Measurements from ENCODE around the gene LGI2. TPM values are rescaled to one million over a fixed set of nuclear protein-coding genes. Genes with fewer than 3 reads are reported as not detected.

LGI2 gene
- total and polyA plus RNA-seq, 2 of the 8 experiments (the other 6 are each of a cell fraction or from before 2014, with no cell fraction given) = 2.3 to 4.0 TPM

GRCh38 chr4:25043548-25043947 lies 12.8 kb upstream of the LGI2 start:
- no peak overlapping the region for H2BK12ac ChIP-seq (ENCODE audit: low read depth, low read length)
- H3K9me3 ChIP-seq (ENCODE audit: insufficient read depth in 2 of 2, low read depth in 1 of 2, low read length in 1 of 2) = no peaks in the 10 kb centered on the region
- no peak overlapping the region for H2BK120ac ChIP-seq (replicated peaks; ENCODE audit: low read depth, low read length)
- H2AFZ ChIP-seq (ENCODE audit: low read length) = no peak overlapping the region
- H3K27me3 ChIP-seq (replicated peaks in 1 of 4; ENCODE audit: control insufficient read depth in 3 of 4, extremely low read depth in 1 of 4, insufficient read depth in 3 of 4, low read length in 3 of 4) = no peaks in the 10 kb centered on the region; a peak in 1 of 7 replicates
- no peak overlapping the region for H2BK20ac ChIP-seq (ENCODE audit: low read length)
- no peak overlapping the region for H3K18ac ChIP-seq (ENCODE audit: extremely low read depth, low read length)
- H4K8ac ChIP-seq (ENCODE audit: extremely low read depth, insufficient read depth, low read length) = no peak overlapping the region
- no peaks in the 10 kb centered on the region; the same call in 1 of the 2 replicates for H3K23me2 ChIP-seq (ENCODE audit: low read depth, low read length)
- FAIRE-seq = no peak
- no peak overlapping the region for H3K4me3 ChIP-seq (ENCODE audit: extremely low read depth in 1 of 4, insufficient read depth in 2 of 4, low read depth in 3 of 4, low read length in 4 of 4)
- WGBS, 2 experiments (ENCODE audit: extremely low coverage in 1 of 2, insufficient coverage in 1 of 2, insufficient read length in 1 of 2, insufficient replicate concordance in 2 of 2, low coverage in 1 of 2, low lambda C conversion rate in 2 of 2, missing lambda C conversion rate in 1 of 2) = 88% methylated on average over 5 of the region's 5 CpGs; no CpG with 5 or more reads in 1 of the 2 experiments
- H3K9ac ChIP-seq (replicated peaks in 1 of 4; ENCODE audit: extremely low read depth in 1 of 4, low read depth in 3 of 4, low read length in 3 of 4) = no peak overlapping the region
- ChIA-PET POLR2A (ENCODE audit: partially characterized antibody) (no interaction called here), CTCF (ENCODE audit: partially characterized antibody) (interaction anchor here (1.2 to 4.3 kb wide), 5 partner anchors 10 to 63 kb away, joined by 3 to 50 read pairs (median 6); no protein-coding TSS in a partner anchor)
- DNase-seq (ENCODE audit: low read depth in 1 of 2, low spot score in 2 of 2) = no peak
- H3K56ac ChIP-seq (replicated peaks; ENCODE audit: insufficient read length, low read depth, low read length) = no peak overlapping the region
- H2AK5ac ChIP-seq (ENCODE audit: low read depth, low read length) = no peak overlapping the region
- H3K79me2 ChIP-seq (ENCODE audit: control insufficient read depth in 1 of 2, insufficient read depth in 2 of 2, low read length in 2 of 2) = no peaks in the 10 kb centered on the region
- no peak overlapping the region for H3K4ac ChIP-seq (replicated peaks; ENCODE audit: insufficient read length, low read depth, low read length)
- no peak overlapping the region for H2BK15ac ChIP-seq (ENCODE audit: low read length)
- H3K14ac ChIP-seq (ENCODE audit: insufficient read length) = no peak overlapping the region
- no peak overlapping the region for H3K27ac ChIP-seq (ENCODE audit: low read depth, low read length)
- H3K23ac ChIP-seq (ENCODE audit: insufficient read length) = no peak overlapping the region
- H4K91ac ChIP-seq (replicated peaks; ENCODE audit: insufficient read length, low read length) = no peak overlapping the region
- no peak overlapping the region for H2BK5ac ChIP-seq (ENCODE audit: low read depth, low read length)
- H3K4me2 ChIP-seq (ENCODE audit: insufficient read depth in 1 of 2, low read depth in 2 of 2, low read length in 2 of 2) = no peak overlapping the region
- no peaks in the 10 kb centered on the region for H3K4me1 ChIP-seq (replicated peaks in 1 of 4; ENCODE audit: control insufficient read depth in 3 of 4, insufficient read depth in 4 of 4, low read length in 3 of 4)
- no peaks in the 10 kb centered on the region for H3K36me3 ChIP-seq (ENCODE audit: control insufficient read depth in 2 of 4, insufficient read depth in 4 of 4, low read length in 3 of 4)
- H3K79me1 ChIP-seq (ENCODE audit: low read depth, low read length) = no peaks in the 10 kb centered on the region
- H4K5ac ChIP-seq (ENCODE audit: insufficient read length, low read depth, low read length) = no peak overlapping the region
- H4K20me1 ChIP-seq (replicated peaks in 1 of 2; ENCODE audit: control insufficient read depth in 1 of 2, insufficient read depth in 2 of 2, low read length in 2 of 2) = no peaks in the 10 kb centered on the region
- no peak for TF ChIP-seq CHD2 (IDR thresholded peaks at IDR 0.05; ENCODE audit: low read length)
- TF ChIP-seq SRF (IDR thresholded peaks at IDR 0.05; ENCODE audit: low read depth, low read length) = no peak
- TF ChIP-seq TEAD4 (IDR thresholded peaks at IDR 0.05; ENCODE audit: low read depth, low read length) = no peak
- TF ChIP-seq JUN (IDR thresholded peaks at IDR 0.05; ENCODE audit: low read depth, low read length) = no peak
- TF ChIP-seq CTBP2 (IDR thresholded peaks at IDR 0.05; ENCODE audit: borderline replicate concordance, insufficient read depth, insufficient read length, low read length) = no peak
- no peak for TF ChIP-seq SIN3A (conservative IDR thresholded peaks at IDR 0.05 in 1 of 2, IDR thresholded peaks at IDR 0.05 in 1 of 2; ENCODE audit: low read depth in 1 of 2, low read length in 2 of 2)
- no peak for TF ChIP-seq MAX (IDR thresholded peaks at IDR 0.05)
- TF ChIP-seq CREB1 (IDR thresholded peaks at IDR 0.05) = no peak
- no peak for TF ChIP-seq POLR2A (IDR thresholded peaks at IDR 0.05; ENCODE audit: control extremely low read depth in 1 of 2, low read depth in 2 of 2, low read length in 2 of 2)
- TF ChIP-seq KDM1A (IDR thresholded peaks at IDR 0.05; ENCODE audit: borderline replicate concordance, low read length) = no peak
- no peak for TF ChIP-seq TAF1 (IDR thresholded peaks at IDR 0.05; ENCODE audit: low read depth, low read length)
- TF ChIP-seq TBP (IDR thresholded peaks at IDR 0.05; ENCODE audit: low read depth, low read length) = no peak
- TF ChIP-seq RAD21 (IDR thresholded peaks at IDR 0.05 in 1 of 2, conservative IDR thresholded peaks at IDR 0.05 in 1 of 2; ENCODE audit: low read depth in 2 of 2, low read length in 2 of 2) = no peak
- no peak for TF ChIP-seq EP300 (IDR thresholded peaks at IDR 0.05; ENCODE audit: borderline replicate concordance in 1 of 2, low read depth in 2 of 2, low read length in 2 of 2)
- TF ChIP-seq YY1 (IDR thresholded peaks at IDR 0.05; ENCODE audit: low read depth, low read length) = no peak

Measured in H1 (cell line).